ENCODE data around the gene DAB2IP.
"Not testable (repeated sequence)": the region's sequence is repeated elsewhere in the genome, so short reads cannot be mapped to it uniquely, and the experiment has no call there.

GRCh38 chr9:121644040-121644439, 7.4 kb upstream of the DAB2IP start:
- not testable (repeated sequence) for TF ChIP-seq CTCF, POLR2A (IDR thresholded peaks at IDR 0.05)
